Stimulated activated naive B cell treated with anti-CD40 and anti-IgM and Interleukin-4, amounts not matched to agents 10 μg/mL and 1 μg/mL and 100 μg/mL, for 72 hours (primary cell): ENCODE data around the gene DBN1.
"Not testable (repeated sequence)": the region's sequence is repeated elsewhere in the genome, so short reads cannot be mapped to it uniquely, and the experiment has no call there.

Source experiments
- ATAC-seq, 2 donors: fragments of 150-1000 bp; cut with Tn5 transposase; replicated peaks; 2 replicates each; pipeline ENCODE4 v1.10.0; 2021; ENCODE audit warnings: moderate library complexity in 1 of 2
- DNase-seq: peaks from one replicate; pipeline ENCODE4 v3.0.0; 2021
- H3K27ac Mint-ChIP-seq: one replicate; pipeline ENCODE4 v1.8.0; 2022; ENCODE audit warnings: mild to moderate bottlenecking, mixed read lengths
- H3K27me3 Mint-ChIP-seq, 2 donors: one replicate each; pipeline ENCODE4 v1.8.0; 2022; ENCODE audit warnings: mixed read lengths in 2 of 2
- H3K36me3 Mint-ChIP-seq, 2 donors: one replicate each; pipeline ENCODE4 v1.8.0; 2022; ENCODE audit warnings: mixed read lengths in 2 of 2, mild to moderate bottlenecking in 1 of 2
- H3K4me1 Mint-ChIP-seq, 2 donors: one replicate each; pipeline ENCODE4 v1.8.0; 2022; ENCODE audit warnings: mixed read lengths in 2 of 2, mild to moderate bottlenecking in 1 of 2
- H3K4me3 Mint-ChIP-seq, 2 donors: one replicate each; pipeline ENCODE4 v1.8.0; 2022; ENCODE audit warnings: mild to moderate bottlenecking in 2 of 2, mixed read lengths in 2 of 2, moderate library complexity in 1 of 2
- H3K9me3 Mint-ChIP-seq, 2 donors: one replicate each; pipeline ENCODE4 v1.8.0; 2022; ENCODE audit warnings: mixed read lengths in 2 of 2, mild to moderate bottlenecking in 1 of 2

Gene DBN1

GRCh38 chr5:177426566-177427210 is 46.7 kb downstream of the DBN1 start, which contains the start of gene GRK6:
TSS of gene GRK6 (plus strand) at chr5:177426676. CDS start at chr5:177426846, 170 bp downstream.
- peak; percentile 60 for DNase-seq
- Mint-ChIP-seq H3K27ac (peak within 1 kb of the TSS; percentile 95), H3K9me3 (no peaks in the 10 kb centered on the region), H3K36me3 (peaks cover 23 to 32% of the 10 kb centered on the region in 2 donors), H3K27me3 (no peaks in the 10 kb centered on the region), H3K4me3 (peak within 1 kb of the TSS; percentile 92 to 93), H3K4me1 (peaks cover 45 to 57% of the 10 kb centered on the region in 2 donors)
- peak; percentile 11 to 14 for ATAC-seq

- Mint-ChIP-seq H3K9me3 (no peaks in the 10 kb centered on the region), H3K36me3 (peaks cover 17 to 26% of the 10 kb centered on the region in 2 donors), H3K4me1 (peaks cover 39 to 50% of the 10 kb centered on the region in 2 donors), H3K27me3 (no peaks in the 10 kb centered on the region), H3K4me3 (peak overlapping the region; percentile 78 to 81), H3K27ac (peak overlapping the region; percentile 92)
- DNase-seq = peak; percentile 100
- peak; percentile 86 to 87 for ATAC-seq
These were observed 47.5 kb downstream of the DBN1 start for GRCh38 chr5:177425801-177426565.

- peak overlapping the region; percentile 92 for H3K27ac Mint-ChIP-seq
These were observed 48.1 kb downstream of the DBN1 start for GRCh38 chr5:177425196-177425800.

GRCh38 chr5:177423671-177424070 is 49.8 kb downstream of the DBN1 start:
- no peak for DNase-seq
- H3K4me3 Mint-ChIP-seq = no peak overlapping the region
- peaks cover 16 to 27% of the 10 kb centered on the region in 2 donors for H3K4me1 Mint-ChIP-seq
- H3K36me3 Mint-ChIP-seq = peaks cover 4 to 5% of the 10 kb centered on the region in 2 donors
- ATAC-seq = no peak
- H3K27me3 Mint-ChIP-seq = no peaks in the 10 kb centered on the region
- no peak overlapping the region for H3K27ac Mint-ChIP-seq
- H3K9me3 Mint-ChIP-seq = no peaks in the 10 kb centered on the region

More at GRCh38 chr5:177425196-177425800, 48.1 kb downstream of the DBN1 start:
- Mint-ChIP-seq H3K36me3 (peaks cover 12 to 19% of the 10 kb centered on the region in 2 donors), H3K9me3 (no peaks in the 10 kb centered on the region), H3K27me3 (no peaks in the 10 kb centered on the region), H3K4me3 (peak overlapping the region; percentile 78 to 81), H3K4me1 (peaks cover 33 to 43% of the 10 kb centered on the region in 2 donors)
- no peak for DNase-seq
- no peak for ATAC-seq

GRCh38 chr5:177421062-177421798 is 52.2 kb downstream of the DBN1 start:
- H3K27ac Mint-ChIP-seq = no peak overlapping the region
- DNase-seq (no peak), ATAC-seq (no peak)
- H3K4me3 Mint-ChIP-seq = no peak overlapping the region
- peaks cover 6 to 10% of the 10 kb centered on the region in 2 donors for H3K4me1 Mint-ChIP-seq
- no peaks in the 10 kb centered on the region for H3K27me3 Mint-ChIP-seq
- no peaks in the 10 kb centered on the region for H3K36me3 Mint-ChIP-seq
- H3K9me3 Mint-ChIP-seq = no peaks in the 10 kb centered on the region

- H3K27ac Mint-ChIP-seq, H3K27me3 Mint-ChIP-seq, ATAC-seq, H3K36me3 Mint-ChIP-seq, H3K4me1 Mint-ChIP-seq, DNase-seq, H3K9me3 Mint-ChIP-seq, H3K4me3 Mint-ChIP-seq: not testable (repeated sequence)
These were observed 53.0 kb downstream of the DBN1 start for GRCh38 chr5:177420472-177420871.

GRCh38 chr5:177419046-177419445 is 54.4 kb downstream of the DBN1 start:
- no peaks in the 10 kb centered on the region for H3K27me3 Mint-ChIP-seq
- no peak for DNase-seq
- no peak overlapping the region for H3K4me3 Mint-ChIP-seq
- ATAC-seq = no peak
- no peaks in the 10 kb centered on the region for H3K36me3 Mint-ChIP-seq
- no peaks in the 10 kb centered on the region for H3K4me1 Mint-ChIP-seq
- H3K27ac Mint-ChIP-seq = no peak overlapping the region
- no peaks in the 10 kb centered on the region for H3K9me3 Mint-ChIP-seq

- not testable (repeated sequence) for H3K9me3 Mint-ChIP-seq, H3K36me3 Mint-ChIP-seq, H3K4me1 Mint-ChIP-seq, H3K27me3 Mint-ChIP-seq, ATAC-seq, H3K4me3 Mint-ChIP-seq, H3K27ac Mint-ChIP-seq, DNase-seq
These were observed 56.4 kb downstream of the DBN1 start for GRCh38 chr5:177417081-177417480.

GRCh38 chr5:177414481-177414880 is 59.0 kb downstream of the DBN1 start:
- no peak for DNase-seq
- Mint-ChIP-seq H3K27ac (no peak overlapping the region), H3K9me3 (no peaks in the 10 kb centered on the region), H3K4me3 (no peak overlapping the region), H3K27me3 (no peaks in the 10 kb centered on the region), H3K36me3 (no peaks in the 10 kb centered on the region), H3K4me1 (peaks cover 5 to 8% of the 10 kb centered on the region in 2 donors)
- no peak for ATAC-seq

- DNase-seq (no peak), ATAC-seq (peak in 1 of 2 donors; percentile 58)
- no peaks in the 10 kb centered on the region for H3K36me3 Mint-ChIP-seq
- H3K4me3 Mint-ChIP-seq = no peak overlapping the region
- H3K9me3 Mint-ChIP-seq = no peaks in the 10 kb centered on the region
- no peaks in the 10 kb centered on the region for H3K27me3 Mint-ChIP-seq
- peaks cover 5 to 8% of the 10 kb centered on the region in 2 donors for H3K4me1 Mint-ChIP-seq
- H3K27ac Mint-ChIP-seq = peak overlapping the region; percentile 47
These were observed 60.7 kb downstream of the DBN1 start for GRCh38 chr5:177412603-177413233.

- no peaks in the 10 kb centered on the region for H3K27me3 Mint-ChIP-seq
- H3K27ac Mint-ChIP-seq = no peak overlapping the region
- DNase-seq (no peak), ATAC-seq (no peak)
- H3K4me1 Mint-ChIP-seq = peaks cover 10 to 15% of the 10 kb centered on the region in 2 donors
- no peak overlapping the region for H3K4me3 Mint-ChIP-seq
- H3K9me3 Mint-ChIP-seq = no peaks in the 10 kb centered on the region
- H3K36me3 Mint-ChIP-seq = no peaks in the 10 kb centered on the region
These were observed 62.9 kb downstream of the DBN1 start for GRCh38 chr5:177410575-177410974.

GRCh38 chr5:177409043-177409801 is 64.2 kb downstream of the DBN1 start, which contains the start of gene F12:
TSS of gene F12 (minus strand) at chr5:177409564. CDS start at chr5:177409527, 37 bp downstream.
- H3K36me3 Mint-ChIP-seq = no peaks in the 10 kb centered on the region
- no peak within 1 kb of the TSS for H3K4me3 Mint-ChIP-seq
- no peaks in the 10 kb centered on the region for H3K27me3 Mint-ChIP-seq
- no peak for ATAC-seq
- H3K4me1 Mint-ChIP-seq = peaks cover 22 to 29% of the 10 kb centered on the region in 2 donors
- DNase-seq = no peak
- H3K9me3 Mint-ChIP-seq = no peaks in the 10 kb centered on the region
- H3K27ac Mint-ChIP-seq = no peak within 1 kb of the TSS
